GM12878 (cell line): Measurements from ENCODE around the gene R3HDM2. TPM values are rescaled to one million over a fixed set of nuclear protein-coding genes. Genes with fewer than 3 reads are reported as not detected.

Source experiments
- ASH2L ChIP-seq: fragments of 300-600, 200-600 bp; sonication (generic); IDR thresholded peaks from 2 replicates; pipeline ENCODE4 v1.6.1; 2017; ENCODE audit warnings: low read depth, mild to moderate bottlenecking, borderline replicate concordance
- BCL11A ChIP-seq: IDR thresholded peaks from 2 replicates; pipeline ENCODE4 v1.6.1; 2011; ENCODE audit warnings: low read depth, low read length
- CHD2 ChIP-seq: IDR thresholded peaks from 2 replicates; pipeline ENCODE4 v1.6.1; 2011; ENCODE audit warnings: low read depth, low read length, improper control_type of control experiment, borderline replicate concordance
- CHD4 ChIP-seq: fragments of 200-600 bp; sonication (generic); IDR thresholded peaks from 2 replicates; pipeline ENCODE4 v1.6.1; 2016; ENCODE audit warnings: mild to moderate bottlenecking
- CREB1 ChIP-seq: IDR thresholded peaks from 2 replicates; pipeline ENCODE4 v1.6.1; 2012; ENCODE audit warnings: low read depth, mild to moderate bottlenecking, inconsistent platforms
- EZH2 ChIP-seq: IDR thresholded peaks from 2 replicates; pipeline ENCODE4 v1.6.1; 2012; ENCODE audit warnings: low read depth, mild to moderate bottlenecking, control low read depth, inconsistent platforms, low read length, borderline replicate concordance; ENCODE audit not compliant: control insufficient read depth
- IRF4 ChIP-seq: IDR thresholded peaks from 2 replicates; pipeline ENCODE4 v1.6.1; 2011; ENCODE audit warnings: low read depth, low read length
- MXI1 ChIP-seq: fragments of 150-350 bp; IDR thresholded peaks from 2 replicates; pipeline ENCODE4 v1.6.1; 2011; ENCODE audit warnings: low read depth, mild to moderate bottlenecking, inconsistent platforms, low read length, improper control_type of control experiment
- NRF1 ChIP-seq: conservative IDR thresholded peaks from 2 replicates; pipeline ENCODE4 v1.6.1; 2011; ENCODE audit warnings: mild to moderate bottlenecking, low read depth, low read length, improper control_type of control experiment
- PAX5 ChIP-seq: IDR thresholded peaks from 2 replicates; pipeline ENCODE4 v1.6.1; 2011; ENCODE audit warnings: low read depth, low read length, borderline replicate concordance
- SIN3A ChIP-seq: IDR thresholded peaks from 2 replicates; pipeline ENCODE4 v1.6.1; 2012; ENCODE audit warnings: low read depth, low read length, improper control_type of control experiment
- TCF7 ChIP-seq: IDR thresholded peaks from 2 replicates; pipeline ENCODE4 v1.6.1; 2014; ENCODE audit warnings: antibody characterized with exemption, borderline replicate concordance
- YY1 ChIP-seq: IDR thresholded peaks from 2 replicates; pipeline ENCODE4 v1.6.1; 2011; ENCODE audit warnings: low read depth, mild to moderate bottlenecking, low read length
- polyA plus RNA-seq, 11 experiments: library from polyadenylated mRNA; depleted of rRNA in 4 of 11; unstranded in 6 of 11; stranded (reverse) in 5 of 11; fragments of >200 nt; fragmentation: Nextera tagmentation in 4 of 11; fragmentation: Illumina TruSeq in 1 of 11; extraction: Ambion mirVana in 4 of 11; extraction: Trizol in 1 of 11; gene quantifications; 1 replicate in 1 of 11; 2 replicates in 10 of 11; pipeline versions ENCODE4 v1.2.1 to v1.2.3, GENCODE V29; 2011 to 2016; ENCODE audit warnings: inconsistent platforms in 2 of 11, missing spikeins in 2 of 11, low read depth in 1 of 11
- total RNA-seq, 4 experiments: library from RNA; depleted of rRNA in 3 of 4; stranded (reverse); fragments of >200 nt in 3 of 4; fragmentation: Illumina TruSeq in 1 of 4; extraction: Trizol in 1 of 4; gene quantifications; 2 replicates each; pipeline versions ENCODE4 v1.2.1 to v1.2.3, GENCODE V29; 2013 to 2021
- TF ChIP-seq, protein P1 (sequence below): IDR thresholded peaks from 2 replicates; pipeline ENCODE4 v1.6.1; 2012; ENCODE audit warnings: low read depth, low read length, improper control_type of control experiment
- TF ChIP-seq, protein P2 (sequence below): fragments of 450-650 bp; IDR thresholded peaks from 2 replicates; pipeline ENCODE4 v1.6.1; 2017; ENCODE audit warnings: low read depth, mild to moderate bottlenecking, moderate library complexity
- TF ChIP-seq, protein P3 (sequence below): fragments of 450-650 bp; conservative IDR thresholded peaks from 2 replicates; pipeline ENCODE4 v1.6.1; 2017; ENCODE audit warnings: mild to moderate bottlenecking, moderate library complexity
- TF ChIP-seq, protein P4 (sequence below): IDR thresholded peaks from 2 replicates; pipeline ENCODE4 v1.6.1; 2012; ENCODE audit warnings: low read depth, low read length, improper control_type of control experiment
- TF ChIP-seq, protein P5 (sequence below): fragments of 450-650 bp; IDR thresholded peaks from 2 replicates; pipeline ENCODE4 v1.6.1; 2016; ENCODE audit warnings: mild to moderate bottlenecking
- TF ChIP-seq, protein P6 (sequence below): fragments of 150-350 bp; IDR thresholded peaks from 2 replicates; pipeline ENCODE4 v1.6.1; 2014; ENCODE audit warnings: mild to moderate bottlenecking, low read depth, low read length

R3HDM2 gene
- total and polyA plus RNA-seq, 10 of the 15 experiments (the other 5 are each of a cell fraction or from before 2014, with no cell fraction given): 4.6 to 26.1 (median 11.2) TPM

DNA sequence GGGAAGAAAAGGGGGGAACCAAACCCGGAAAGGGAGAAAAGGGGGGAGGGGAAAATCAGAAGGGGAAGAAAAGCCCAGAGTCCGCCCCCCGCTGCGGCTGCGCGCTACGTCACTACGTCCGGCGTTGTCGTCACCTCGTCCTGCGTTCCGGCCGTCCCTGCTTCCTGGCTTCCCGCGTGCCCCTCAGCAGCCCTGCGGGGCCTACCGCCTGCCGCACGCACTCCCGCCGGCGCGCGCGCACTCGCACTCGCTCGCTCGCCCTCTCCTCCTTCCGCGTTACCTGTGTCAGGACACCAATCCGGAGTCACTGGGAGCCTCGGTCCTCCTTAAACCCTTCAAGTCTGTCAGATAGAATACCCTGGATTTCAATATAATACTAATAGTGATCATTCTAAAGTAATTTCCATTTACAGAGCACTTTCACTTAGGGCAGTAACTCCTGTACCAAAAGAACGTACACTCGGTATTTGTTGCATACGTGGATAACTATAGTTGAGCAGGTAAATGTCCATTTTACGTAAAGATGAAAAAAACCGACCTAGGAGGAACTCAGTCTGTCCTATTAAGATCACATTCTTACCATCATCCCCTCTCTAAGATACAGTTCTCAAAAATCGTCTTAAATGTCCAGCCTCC, at the start of gene R3HDM2 (continued):
- TF ChIP-seq BCL11A (no peak), CREB1 (peak; percentile 97), TCF7 (no peak), YY1 (peak; percentile 33; the same call in 1 of the 2 replicates), IRF4 (no peak), MXI1 (no peak), PAX5 (peak; percentile 34; the same call in 1 of the 2 replicates), SIN3A (no peak), CHD4 (no peak), CHD2 (peak; percentile 75), NRF1 (peak; percentile 27; the same call in 1 of the 2 replicates), ASH2L (no peak), EZH2 (no peak)
- TF ChIP-seq, protein P1, sequence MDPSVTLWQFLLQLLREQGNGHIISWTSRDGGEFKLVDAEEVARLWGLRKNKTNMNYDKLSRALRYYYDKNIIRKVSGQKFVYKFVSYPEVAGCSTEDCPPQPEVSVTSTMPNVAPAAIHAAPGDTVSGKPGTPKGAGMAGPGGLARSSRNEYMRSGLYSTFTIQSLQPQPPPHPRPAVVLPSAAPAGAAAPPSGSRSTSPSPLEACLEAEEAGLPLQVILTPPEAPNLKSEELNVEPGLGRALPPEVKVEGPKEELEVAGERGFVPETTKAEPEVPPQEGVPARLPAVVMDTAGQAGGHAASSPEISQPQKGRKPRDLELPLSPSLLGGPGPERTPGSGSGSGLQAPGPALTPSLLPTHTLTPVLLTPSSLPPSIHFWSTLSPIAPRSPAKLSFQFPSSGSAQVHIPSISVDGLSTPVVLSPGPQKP: peak; percentile 9; the same call in 1 of the 2 replicates
- TF ChIP-seq, protein P2, sequence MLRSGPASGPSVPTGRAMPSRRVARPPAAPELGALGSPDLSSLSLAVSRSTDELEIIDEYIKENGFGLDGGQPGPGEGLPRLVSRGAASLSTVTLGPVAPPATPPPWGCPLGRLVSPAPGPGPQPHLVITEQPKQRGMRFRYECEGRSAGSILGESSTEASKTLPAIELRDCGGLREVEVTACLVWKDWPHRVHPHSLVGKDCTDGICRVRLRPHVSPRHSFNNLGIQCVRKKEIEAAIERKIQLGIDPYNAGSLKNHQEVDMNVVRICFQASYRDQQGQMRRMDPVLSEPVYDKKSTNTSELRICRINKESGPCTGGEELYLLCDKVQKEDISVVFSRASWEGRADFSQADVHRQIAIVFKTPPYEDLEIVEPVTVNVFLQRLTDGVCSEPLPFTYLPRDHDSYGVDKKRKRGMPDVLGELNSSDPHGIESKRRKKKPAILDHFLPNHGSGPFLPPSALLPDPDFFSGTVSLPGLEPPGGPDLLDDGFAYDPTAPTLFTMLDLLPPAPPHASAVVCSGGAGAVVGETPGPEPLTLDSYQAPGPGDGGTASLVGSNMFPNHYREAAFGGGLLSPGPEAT: peak; percentile 50; the same call in 1 of the 2 replicates
- TF ChIP-seq, protein P3, sequence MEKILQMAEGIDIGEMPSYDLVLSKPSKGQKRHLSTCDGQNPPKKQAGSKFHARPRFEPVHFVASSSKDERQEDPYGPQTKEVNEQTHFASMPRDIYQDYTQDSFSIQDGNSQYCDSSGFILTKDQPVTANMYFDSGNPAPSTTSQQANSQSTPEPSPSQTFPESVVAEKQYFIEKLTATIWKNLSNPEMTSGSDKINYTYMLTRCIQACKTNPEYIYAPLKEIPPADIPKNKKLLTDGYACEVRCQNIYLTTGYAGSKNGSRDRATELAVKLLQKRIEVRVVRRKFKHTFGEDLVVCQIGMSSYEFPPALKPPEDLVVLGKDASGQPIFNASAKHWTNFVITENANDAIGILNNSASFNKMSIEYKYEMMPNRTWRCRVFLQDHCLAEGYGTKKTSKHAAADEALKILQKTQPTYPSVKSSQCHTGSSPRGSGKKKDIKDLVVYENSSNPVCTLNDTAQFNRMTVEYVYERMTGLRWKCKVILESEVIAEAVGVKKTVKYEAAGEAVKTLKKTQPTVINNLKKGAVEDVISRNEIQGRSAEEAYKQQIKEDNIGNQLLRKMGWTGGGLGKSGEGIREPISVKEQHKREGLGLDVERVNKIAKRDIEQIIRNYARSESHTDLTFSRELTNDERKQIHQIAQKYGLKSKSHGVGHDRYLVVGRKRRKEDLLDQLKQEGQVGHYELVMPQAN: no peak
- TF ChIP-seq, protein P4, sequence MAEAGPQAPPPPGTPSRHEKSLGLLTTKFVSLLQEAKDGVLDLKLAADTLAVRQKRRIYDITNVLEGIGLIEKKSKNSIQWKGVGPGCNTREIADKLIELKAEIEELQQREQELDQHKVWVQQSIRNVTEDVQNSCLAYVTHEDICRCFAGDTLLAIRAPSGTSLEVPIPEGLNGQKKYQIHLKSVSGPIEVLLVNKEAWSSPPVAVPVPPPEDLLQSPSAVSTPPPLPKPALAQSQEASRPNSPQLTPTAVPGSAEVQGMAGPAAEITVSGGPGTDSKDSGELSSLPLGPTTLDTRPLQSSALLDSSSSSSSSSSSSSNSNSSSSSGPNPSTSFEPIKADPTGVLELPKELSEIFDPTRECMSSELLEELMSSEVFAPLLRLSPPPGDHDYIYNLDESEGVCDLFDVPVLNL: no peak
- TF ChIP-seq, protein P5, sequence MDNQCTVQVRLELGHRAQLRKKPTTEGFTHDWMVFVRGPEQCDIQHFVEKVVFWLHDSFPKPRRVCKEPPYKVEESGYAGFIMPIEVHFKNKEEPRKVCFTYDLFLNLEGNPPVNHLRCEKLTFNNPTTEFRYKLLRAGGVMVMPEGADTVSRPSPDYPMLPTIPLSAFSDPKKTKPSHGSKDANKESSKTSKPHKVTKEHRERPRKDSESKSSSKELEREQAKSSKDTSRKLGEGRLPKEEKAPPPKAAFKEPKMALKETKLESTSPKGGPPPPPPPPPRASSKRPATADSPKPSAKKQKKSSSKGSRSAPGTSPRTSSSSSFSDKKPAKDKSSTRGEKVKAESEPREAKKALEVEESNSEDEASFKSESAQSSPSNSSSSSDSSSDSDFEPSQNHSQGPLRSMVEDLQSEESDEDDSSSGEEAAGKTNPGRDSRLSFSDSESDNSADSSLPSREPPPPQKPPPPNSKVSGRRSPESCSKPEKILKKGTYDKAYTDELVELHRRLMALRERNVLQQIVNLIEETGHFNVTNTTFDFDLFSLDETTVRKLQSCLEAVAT: no peak; the same call in none of the 2 replicates
- TF ChIP-seq, protein P6, sequence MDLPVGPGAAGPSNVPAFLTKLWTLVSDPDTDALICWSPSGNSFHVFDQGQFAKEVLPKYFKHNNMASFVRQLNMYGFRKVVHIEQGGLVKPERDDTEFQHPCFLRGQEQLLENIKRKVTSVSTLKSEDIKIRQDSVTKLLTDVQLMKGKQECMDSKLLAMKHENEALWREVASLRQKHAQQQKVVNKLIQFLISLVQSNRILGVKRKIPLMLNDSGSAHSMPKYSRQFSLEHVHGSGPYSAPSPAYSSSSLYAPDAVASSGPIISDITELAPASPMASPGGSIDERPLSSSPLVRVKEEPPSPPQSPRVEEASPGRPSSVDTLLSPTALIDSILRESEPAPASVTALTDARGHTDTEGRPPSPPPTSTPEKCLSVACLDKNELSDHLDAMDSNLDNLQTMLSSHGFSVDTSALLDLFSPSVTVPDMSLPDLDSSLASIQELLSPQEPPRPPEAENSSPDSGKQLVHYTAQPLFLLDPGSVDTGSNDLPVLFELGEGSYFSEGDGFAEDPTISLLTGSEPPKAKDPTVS: no peak
